Measurements from ENCODE around the gene SHH.
"Not testable (repeated sequence)": the region's sequence is repeated elsewhere in the genome, so short reads cannot be mapped to it uniquely, and the experiment has no call there.

The SHH gene

GRCh38 chr7:155819186-155819585 lies 6.9 kb upstream of the SHH start:
- no peak for DNase-seq (ENCODE audit: low spot score)

DNA sequence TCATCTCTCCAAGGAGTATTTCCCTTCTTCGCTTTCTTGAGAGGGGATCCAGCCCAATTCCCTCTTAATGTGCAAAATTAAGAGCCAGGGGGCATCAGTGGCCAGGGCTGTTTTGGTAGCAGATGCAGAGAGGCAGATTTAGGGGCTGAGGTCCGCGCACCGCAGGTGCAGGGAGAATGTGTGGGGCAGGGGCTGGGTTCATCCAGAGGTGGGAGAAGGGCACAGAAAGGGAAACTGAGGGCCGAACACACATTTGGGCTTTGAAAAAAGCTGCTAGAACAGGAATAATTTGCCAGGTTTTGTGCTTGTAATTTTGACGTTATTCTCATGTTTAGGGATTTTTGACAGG lies 6.5 kb upstream of the SHH start:
- DNase-seq (ENCODE audit: low spot score): no peak

GRCh38 chr7:155818154-155818819 lies 6.0 kb upstream of the SHH start:
- no peak for DNase-seq (ENCODE audit: low spot score)

DNA sequence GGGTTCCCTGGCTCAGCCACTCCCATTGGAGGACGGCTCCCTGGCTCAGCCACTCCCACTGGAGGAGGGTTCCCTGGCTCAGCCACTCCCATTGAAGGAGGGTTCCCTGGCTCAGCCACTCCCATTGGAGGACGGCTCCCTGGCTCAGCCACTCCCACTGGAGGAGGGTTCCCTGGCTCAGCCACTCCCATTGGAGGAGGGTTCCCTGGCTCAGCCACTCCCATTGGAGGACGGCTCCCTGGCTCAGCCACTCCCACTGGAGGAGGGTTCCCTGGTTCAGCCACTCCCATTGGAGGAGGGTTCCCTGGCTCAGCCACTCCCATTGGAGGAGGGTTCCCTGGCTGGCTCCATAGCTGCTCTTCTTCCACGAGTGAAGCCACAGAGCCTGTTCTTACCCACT lies 5.3 kb upstream of the SHH start:
- not testable (repeated sequence) for DNase-seq (ENCODE audit: low spot score)

GRCh38 chr7:155816996-155817395 lies 4.7 kb upstream of the SHH start:
- DNase-seq (ENCODE audit: low spot score): no peak

DNA sequence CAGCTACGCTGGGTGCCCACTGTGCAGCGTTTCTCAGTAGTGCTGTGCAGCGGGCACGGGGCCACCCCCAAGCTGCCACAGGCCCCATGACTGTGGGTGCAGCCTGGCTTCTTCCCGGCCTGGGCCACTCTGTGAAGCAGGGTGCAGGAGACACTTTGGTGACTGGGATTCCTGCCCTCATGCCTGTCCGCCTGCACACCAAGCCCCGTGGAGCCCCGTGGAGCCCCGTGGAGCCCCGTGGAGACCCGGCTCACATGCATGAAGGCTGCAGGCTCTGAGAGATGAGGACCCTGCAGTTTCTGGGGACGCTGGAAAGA lies 3.9 kb upstream of the SHH start:
- no peak for DNase-seq (ENCODE audit: low spot score)

GRCh38 chr7:155815332-155816191 lies 3.3 kb upstream of the SHH start:
- no peak for DNase-seq (ENCODE audit: low spot score)

DNA sequence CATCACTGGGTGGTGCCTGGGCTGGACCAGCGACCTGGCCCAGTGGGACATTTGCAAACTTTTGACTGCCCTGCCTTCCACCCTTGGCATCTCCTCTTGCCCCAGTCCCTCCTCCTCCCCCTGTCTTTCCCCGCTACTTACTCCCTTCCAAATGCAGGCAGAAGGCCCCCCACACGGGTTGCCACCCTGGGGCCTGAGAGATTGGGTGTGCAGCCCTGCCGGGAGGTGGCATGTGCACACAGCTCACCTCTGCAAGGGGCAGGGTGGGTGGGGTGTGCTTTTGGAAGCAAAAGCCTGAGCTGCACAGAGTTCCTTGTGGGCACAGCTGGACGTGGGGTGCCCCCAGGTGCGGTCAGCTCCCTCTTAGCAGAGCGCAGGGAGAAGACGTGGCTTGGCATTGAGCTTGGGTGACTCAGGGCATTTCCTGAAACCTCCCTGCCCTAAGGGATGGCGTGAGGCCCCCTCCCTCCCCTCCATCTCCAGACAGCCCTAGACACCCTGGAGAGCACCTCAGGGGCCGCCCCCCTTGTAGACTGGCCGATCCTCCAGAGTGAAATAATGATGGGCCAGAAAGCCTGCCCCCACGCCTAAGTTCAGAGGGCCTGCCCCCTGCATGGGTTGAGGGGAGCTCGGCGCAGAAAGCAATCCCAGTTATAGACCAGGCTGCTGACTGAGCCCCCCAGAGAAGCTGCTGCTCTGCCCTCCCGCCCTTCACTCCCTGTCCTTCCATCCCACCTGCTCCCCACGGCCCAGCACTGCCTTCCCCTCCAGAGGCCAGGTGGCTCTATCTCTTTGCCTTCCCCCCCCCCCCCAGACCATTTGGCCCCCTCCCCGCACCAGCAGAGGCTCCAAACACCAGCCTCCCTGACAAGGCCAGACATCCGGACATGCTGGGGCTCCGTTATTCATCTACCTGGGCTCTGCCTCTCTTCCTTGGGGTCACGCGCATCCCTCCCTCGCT lies 2.3 kb upstream of the SHH start:
- DNase-seq (ENCODE audit: low spot score): no peak

- DNase-seq (ENCODE audit: low spot score): no peak
Observed at GRCh38 chr7:155813546-155814315, 1.5 kb upstream of the SHH start.

GRCh38 chr7:155813125-155813524 lies 862 bp upstream of the SHH start:
- DNase-seq (ENCODE audit: low spot score): no peak

- no peak for DNase-seq (ENCODE audit: low spot score)
Observed at GRCh38 chr7:155811560-155811894, 736 bp downstream of the SHH start.

DNA sequence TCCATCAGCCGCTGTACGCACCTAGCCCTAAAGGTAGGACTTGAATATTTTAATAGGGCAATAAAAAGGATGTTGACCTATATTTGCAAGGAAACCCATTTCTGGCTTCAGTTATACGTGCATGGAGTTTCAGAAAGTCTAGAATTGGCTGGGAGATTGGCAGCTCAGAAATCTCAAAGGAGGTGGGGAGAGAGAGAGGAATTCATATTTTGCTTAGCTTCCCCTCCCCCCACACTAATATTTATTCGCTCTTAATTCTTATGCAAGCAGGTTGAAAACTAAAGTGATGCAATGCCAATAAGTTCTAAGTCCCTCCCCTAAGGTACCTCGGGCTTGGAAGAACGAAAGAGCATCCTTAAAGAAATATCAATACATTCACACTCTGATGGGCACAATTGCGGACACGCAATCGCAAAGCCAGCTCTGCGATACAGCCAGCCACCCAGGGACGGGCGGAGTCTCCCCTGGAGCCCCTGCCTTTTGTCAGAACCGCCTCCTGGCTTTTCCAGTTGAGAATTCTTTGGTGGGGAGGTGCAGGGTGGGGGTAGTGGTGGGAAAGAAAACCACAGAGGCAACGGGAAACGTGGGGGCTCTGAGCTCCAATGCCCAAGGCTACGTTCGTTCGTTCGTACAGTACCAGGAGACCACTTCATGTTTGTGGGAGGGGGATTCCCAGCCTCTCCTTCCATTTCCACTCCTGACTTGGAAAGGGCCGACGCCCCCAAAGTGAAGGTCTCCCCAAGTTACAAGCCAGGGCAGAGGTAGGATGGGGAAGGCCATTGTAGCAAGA lies 1.3 kb downstream of the SHH start:
- DNase-seq (ENCODE audit: low spot score): no peak

DNA sequence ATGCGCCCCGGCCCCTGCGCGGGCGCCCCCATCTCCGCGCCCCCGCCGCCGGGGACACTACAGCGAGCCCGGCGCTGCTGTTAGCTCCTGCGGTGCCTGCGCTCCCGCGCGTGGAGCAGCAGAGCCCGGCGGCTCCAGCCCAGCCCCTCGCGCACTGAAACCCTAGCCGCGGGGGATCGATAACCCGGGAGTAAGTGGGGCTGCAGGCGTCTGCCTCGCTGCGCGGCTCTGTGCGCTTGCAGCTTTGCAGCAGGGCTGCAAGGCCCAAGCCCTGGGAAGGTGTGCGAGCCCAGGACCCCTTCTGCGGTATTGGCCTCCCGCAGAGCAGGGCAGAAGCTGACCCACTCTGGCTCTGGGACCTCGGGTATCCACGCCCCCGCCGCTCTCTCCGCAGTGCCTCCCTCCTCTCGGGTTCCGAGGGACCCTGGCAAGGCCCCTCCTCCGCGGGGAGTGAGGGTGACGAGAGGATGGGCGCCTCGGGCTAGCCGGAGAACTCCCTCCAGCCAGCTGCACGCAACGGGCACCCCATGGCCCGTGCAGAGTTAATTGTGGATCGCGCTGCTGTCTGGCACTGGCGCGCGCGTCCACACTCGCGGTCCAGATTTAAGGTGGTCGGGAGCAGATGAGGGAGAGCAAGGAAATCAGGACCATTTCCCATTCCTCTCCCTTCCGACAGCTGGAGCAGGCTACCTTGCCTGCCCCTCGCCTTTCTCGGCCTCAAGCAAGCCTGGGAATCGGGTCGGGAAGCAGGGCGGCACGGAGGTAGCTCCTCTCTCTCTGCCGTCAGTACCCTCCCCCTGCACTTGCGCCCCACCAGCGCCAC lies 2.1 kb downstream of the SHH start:
- no peak for DNase-seq (ENCODE audit: low spot score)

DNA sequence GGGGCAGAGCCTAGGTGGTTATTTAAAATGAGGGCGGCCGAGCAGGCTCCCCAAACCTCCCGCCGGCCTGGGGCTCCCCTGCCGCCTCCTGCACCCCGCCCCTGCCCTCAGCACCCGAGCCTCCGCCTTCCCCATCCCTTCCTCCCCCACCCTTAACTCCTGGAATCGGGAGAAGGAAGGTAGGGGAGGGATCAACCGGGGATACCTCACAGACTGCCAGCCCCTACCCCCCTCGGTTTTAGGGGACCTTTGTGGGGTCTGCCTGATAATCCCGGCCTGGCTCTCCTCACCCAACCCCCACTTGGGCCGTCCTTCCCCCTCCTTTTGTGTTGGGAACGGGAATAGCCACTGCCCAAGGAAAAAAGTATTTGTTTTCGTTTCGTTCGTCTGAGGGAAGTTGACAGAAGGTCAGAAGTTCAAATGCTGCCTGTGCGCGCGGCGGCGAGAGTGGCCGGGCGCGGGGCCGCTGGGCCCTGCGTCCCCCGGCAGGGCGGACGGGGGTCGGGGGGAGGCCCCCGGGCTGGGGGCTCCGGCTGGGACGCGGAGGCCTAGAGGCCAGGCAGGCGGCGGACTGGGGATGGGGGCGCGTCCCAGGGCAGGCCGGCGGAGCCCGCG lies 2.8 kb downstream of the SHH start:
- DNase-seq (ENCODE audit: low spot score): no peak

DNA sequence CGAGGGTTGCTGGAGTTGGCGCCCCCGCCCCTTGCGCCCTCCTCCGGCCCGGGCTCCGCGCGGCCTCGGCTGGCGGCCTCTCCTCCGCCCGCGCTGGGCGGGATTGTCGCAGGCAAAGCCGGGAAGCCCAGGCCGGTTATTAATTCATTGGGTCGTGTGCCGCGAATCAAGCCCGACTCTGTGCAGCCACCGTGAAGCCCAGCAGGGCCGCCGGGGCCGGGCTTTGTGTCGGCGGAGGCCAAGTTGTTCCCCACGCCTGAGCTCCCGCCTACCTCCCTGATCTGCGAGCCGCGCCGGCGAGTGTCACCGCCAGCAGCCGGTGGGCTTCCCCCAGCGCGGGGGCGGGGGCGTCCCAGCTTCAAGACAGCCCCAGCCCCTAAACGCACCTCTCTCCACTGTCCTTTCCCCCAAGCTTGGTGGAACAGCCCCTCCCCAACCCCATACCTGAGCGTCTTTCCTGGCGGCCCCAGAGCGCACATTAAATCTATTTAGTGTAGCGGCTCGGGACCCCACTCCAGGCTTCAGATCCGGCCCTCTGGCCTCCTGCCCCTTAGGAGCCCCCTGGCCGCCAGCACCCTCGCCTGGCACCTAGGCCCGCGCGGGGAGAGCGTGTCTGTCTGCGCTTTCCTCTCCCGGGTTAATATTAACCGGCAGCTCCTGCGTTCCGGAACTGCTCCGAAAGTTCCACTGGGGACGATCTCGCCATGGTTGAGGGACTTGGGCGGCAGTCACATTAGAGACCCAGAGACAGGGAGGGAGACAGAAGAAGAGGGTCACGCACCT lies 3.5 kb downstream of the SHH start:
- no peak for DNase-seq (ENCODE audit: low spot score)

DNA sequence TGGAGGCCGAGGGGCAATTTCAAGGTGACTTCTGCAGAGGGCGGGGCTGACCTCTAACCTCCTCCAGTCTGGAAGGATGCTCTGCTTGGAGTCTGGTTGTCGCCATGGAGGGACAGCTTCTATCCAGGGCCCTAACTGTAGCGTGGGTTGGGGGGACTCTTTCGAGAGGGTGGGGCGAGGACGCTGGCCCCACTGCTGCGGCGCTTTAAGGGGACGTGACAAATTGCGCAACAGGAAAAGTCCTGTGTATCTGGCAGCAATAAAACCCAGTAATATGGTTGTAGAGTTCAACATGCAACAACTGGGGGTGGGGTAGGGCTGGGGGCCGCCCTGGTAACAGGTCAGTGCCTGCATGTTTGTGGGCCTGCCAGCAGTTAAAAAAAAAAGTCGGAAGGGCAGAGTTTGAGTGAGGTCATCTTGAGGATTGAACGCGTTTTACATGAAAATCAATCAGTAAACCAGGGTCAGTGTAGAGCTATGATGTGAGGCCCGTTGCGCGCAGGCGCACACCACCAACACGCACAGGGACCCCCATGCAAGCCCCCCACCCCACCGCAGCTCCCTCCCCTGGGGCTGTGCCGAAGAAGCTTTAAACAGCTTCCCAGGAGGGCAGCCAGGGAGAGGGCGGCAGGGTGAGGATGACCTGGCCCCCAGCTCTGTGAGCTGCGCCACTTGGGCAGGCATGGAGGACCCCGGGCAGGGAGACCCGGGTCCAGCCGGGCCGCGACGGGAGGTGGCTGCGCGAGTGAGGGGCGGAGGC lies 4.3 kb downstream of the SHH start:
- DNase-seq (ENCODE audit: low spot score): no peak

DNA sequence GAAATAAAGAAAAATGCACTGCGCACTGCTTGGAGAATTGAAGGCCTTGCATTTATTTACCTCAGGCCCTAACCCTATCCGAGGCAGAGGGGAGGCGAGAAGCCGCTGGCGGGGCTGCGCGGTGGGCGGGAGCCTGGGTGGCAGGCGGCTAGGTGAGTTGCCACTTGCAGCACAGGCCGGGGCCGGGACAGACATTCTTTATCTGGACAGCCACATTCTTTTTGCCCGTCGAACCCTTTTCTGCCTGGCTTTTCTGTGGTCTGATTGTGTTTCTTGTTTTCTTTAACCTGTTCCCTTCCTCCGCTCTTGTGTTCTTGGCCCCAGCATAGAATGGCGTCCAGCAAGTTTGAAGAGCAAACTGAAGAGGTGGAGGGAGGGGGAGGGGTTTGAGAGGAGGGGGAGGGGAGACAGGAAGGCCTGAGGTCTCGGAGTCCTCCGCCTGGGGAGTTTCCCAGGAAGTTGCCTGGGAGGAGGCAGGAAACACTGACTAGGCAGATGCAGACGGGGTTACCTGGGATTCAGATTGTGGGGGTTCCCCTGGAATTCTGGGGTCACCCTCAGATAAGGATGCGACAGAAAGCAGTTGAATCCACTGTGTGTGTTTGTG lies 5.1 kb downstream of the SHH start:
- no peak for DNase-seq (ENCODE audit: low spot score)
